Measurements from ENCODE around the gene AFMID.

- TF ChIP-seq CTCF (IDR thresholded peaks at IDR 0.05): no peak
- no peak for TF ChIP-seq ZFX (IDR thresholded peaks at IDR 0.05; ENCODE audit: borderline replicate concordance)
Measured at GRCh38 chr17:78183916-78184315, 3.2 kb upstream of the AFMID start.

All from 22Rv1 (cell line).